ENCODE data around the gene SNRNP40.
"Not testable (repeated sequence)": the region's sequence is repeated elsewhere in the genome, so short reads cannot be mapped to it uniquely, and the experiment has no call there.

SNRNP40 gene

DNA sequence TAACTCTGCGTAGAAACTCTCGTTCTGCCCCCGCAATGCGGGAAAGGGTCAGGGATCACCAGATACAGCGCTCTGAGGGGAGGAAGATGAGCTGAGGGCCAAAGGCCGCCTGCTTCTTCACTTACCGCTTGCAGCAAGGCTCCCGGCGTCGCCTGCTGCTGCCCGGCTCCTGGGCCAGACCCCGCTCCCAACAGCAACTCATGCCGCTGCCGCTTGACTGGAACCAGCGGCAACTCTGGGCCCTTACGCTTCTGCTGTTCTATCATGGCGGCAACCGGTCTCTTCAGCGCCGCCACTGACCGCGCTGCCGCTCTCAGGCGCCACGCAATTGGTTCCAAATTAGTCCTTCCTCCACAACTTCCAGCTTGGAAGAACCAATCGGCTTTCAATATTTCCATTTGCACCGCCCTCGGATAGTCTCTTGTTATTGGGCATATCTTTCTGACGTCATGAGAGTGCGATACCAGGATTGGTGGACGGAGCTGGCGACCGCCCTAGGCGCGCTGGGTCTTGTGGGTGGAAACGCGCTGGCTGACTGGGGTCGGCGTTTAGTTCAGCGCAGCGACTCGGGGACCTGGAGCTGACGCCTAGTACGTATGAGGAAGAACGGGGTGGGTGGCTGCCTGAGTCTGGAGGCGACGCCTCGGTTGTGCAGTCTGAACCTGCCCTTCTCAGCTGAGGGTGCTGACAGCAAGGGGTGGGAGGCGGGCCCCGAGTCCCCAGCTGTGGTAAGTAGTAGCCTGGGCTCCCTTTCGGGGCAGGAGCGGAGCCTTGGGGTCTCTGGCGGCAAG, at the start of gene SNRNP40, which contains the start of gene ZCCHC17:
SNRNP40 (minus strand) TSS at position 303 of the 791 bp plus-strand sequence; CDS start at position 266, 37 bp downstream.
ZCCHC17 (plus strand) TSS at position 547 of the 791 bp plus-strand sequence. CDS start 13,067 bp downstream, outside the sequence.
- DNase-seq = peak; percentile 99

DNA sequence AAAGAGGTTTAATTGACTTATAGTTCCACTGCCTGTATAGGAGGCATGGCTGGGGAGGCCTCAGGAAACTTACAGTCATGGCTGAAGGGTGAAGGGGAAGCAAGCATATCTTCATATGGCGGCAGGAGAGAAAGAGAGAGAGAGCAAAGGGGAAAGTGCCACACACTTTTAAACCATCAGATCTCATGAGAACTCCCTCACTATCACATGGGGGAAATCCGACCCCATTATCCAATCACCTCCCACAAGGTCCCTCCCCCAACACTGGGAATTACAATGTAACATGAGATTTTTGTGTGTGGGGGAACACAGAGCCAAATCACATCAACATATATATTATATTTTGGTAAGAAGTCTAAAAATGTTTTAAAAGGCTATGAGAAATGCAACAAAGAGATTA, 49.0 kb upstream of the SNRNP40 start:
- DNase-seq = no peak

DNA sequence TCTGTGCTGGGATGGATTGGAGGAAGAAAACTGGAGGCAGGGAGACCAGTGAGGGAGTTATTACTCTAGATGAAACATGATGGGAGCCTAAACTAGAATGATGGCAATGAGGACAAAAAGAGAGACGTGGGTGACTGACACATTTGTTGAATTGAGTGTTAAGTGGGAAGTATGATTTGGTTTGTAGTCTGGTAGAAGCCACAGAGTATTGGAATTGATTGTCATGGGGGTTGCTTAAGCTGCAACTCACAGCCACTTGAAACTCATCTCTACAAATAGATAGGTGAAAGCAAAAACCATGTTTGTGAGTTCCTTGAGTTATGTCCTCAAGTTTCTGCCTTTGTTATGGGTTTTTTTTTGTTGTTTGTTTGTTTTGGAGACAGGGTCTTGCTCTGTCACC, 47.9 kb upstream of the SNRNP40 start:
- no peak for DNase-seq

DNA sequence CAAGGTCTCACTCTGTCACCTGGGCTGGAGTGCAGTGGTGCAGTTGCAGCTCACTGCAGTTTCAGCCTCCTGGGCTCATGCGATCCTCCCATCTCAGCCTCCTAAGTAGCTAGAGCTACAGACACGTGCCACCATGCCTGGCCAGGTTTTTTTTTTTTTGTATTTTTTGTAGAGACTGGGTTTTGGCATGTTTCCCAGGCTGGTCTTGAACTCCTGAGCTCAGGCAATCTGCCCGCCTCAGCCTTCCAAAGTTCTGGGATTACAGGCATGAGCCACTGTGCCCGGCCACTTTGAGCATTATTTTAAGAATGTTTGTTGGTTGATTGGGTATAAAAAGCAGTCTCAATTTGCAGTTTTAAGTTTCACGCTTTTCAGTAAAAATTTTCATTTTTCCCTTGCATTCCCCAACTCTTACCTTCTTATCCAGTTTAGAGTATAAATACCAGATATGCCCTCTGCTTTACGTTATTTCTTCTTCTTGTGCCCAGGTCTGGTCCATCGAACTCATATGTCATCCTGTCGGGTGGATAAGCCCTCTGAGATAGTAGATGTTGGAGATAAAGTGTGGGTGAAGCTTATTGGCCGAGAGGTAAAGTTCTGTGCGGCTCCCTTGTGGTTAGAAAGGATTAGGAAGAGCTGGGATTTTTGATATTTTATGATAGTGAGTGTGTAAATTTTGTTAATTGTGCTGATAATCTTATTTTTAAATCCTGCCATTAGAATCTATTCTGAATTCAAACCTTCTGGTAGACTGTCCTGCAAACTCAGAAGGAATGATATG, 40.3 kb upstream of the SNRNP40 start:
- no peak for DNase-seq

DNA sequence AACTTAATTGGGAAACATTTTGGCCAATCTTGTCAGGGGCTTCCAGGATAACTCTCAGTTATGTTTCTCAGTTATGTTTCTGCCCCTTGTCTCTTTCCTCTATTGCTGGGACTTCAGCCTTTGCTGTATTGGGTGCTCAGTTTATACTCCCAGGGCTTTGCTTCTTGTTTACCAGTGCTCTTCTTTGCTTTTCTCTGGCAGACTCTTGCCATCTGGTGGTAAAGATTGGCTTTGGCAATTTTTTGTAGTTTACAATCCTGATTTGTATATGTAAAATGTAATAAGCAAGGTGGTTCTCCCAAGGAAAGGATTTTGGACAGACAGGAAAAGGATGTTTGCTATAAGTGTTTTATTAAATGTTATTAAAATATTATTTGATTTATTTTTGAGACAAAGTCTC, 38.4 kb upstream of the SNRNP40 start:
- no peak for DNase-seq

DNA sequence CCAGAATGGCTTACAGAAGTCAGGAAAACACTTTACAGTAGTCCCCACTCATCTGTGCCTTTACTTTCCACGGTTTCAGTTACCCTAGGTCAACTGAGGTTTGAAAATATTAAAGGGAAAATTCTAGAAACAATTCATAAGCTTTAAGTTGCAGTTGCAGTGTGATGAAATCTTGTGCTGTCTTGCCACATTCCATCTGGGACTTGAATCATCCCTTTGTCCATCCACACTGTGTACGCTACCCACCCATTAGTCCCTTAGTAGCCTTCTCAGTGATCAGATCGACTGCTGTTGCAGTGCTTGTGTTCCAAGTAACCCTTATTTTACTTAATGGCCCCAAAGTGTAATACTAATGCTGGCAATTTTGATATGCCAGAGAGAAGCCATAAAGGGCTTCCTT, 30.8 kb upstream of the SNRNP40 start:
- DNase-seq = no peak

DNA sequence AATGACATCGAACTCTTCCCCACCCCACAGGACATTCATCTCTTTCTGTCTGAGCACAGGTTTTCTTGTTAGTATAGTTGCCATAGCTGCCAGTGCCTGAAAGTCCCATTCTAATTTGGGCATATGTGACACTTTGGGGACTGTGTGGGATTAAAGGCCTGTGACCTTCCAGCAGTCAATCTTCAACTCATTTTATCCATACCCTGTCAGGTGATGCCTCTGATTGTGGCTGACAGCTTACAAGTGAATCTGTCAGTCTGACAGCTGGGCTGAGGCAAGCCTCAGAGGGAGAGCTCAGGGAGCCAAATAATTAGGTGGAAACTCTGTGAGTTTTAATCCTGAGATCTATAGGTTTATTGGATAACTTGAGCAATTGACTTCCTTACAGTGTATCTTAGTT, 29.9 kb upstream of the SNRNP40 start:
- no peak for DNase-seq

DNA sequence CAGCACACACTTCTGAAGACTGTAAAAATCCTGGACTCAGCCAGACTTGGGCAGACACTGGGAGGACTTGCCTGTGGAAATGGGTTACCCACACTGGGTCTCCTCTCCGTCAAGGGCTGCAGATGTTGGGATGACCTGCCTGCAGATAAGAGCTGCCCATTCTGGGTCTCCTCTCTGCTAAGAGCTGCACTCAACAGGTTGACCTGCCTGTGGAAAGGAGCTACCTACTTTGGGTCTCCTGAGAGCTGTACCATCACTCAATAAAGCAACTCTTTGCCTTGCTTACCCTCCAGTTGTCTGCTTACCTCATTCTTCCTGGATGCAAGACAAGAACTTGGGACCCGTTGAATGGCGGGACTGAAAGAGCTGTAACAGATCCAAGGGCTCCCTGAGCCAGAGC, 28.4 kb upstream of the SNRNP40 start:
- DNase-seq = no peak

DNA sequence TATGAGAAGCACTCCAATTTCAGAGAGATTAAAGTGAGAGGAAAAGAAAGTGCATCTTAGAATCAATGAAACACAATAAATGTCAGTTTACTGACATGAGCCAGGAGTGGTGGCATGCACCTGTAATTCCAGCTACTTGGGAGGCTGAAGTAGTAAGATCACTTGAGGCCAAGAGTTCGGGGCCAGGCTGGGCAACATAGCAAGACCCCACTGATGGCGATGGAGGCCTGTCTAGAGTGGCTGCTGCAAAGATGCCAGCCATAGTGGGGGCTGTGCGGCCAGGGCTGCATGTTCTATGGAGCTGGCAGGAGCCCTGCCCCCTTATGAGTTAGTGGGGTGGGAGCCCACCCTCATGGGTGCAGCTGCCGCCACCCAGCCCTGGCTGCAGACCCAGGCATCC, 27.5 kb upstream of the SNRNP40 start:
- no peak for DNase-seq

DNA sequence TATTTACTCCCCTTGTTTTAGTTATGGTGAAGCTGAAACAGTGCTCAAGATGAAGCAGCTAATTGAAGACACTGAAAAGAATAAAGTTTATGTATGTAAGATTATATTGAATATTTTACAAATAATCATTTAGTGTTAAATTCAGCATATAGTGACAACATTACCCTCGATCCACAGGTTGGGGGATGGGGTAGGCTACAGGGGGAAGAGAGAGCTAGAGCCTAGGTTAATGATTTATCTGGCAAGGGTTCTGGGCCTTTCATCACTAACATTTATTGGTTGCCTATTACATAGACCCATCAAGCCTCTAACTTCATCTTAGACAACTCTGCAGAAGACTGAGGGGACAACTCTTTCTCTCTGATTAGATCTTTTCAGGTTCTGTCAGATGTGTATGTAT, 21.6 kb upstream of the SNRNP40 start:
- DNase-seq = no peak

DNA sequence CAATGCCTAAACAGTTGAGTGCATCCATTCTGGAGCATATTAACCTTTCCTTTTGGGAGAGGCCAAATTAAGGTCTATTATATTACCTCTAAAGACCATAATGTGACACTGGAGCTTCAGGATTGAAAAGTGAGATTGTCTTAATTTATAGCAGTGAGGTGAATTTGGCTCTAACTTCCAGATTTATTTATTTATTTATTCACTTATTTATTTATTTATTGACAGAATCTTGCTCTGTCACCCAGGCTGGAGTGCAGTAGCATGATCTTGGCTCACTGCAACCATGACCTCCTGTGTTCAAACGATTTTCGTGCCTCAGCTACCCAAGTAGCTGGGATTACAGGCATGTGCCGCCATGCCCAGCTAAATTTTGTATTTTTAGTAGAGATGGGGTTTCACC, 19.3 kb upstream of the SNRNP40 start:
- no peak for DNase-seq

DNA sequence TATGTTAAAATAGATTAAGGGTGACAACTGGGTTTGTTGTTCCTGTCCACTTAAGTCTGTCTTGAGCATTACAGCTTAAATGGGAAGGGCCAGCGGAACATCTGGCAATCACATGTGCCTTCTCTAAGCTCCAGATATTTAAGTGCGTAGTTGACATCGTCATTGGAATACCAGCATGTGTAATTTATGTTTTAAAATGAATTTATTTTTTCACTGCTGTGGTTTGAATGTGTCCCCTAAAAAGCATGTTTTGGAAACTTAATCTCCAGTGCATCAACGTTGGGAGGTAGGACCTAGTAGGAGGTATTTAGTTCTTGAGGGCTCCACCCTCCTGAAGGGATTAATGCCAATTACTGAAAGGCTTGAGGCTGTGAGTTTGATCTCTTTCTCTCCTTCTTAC, 13.6 kb upstream of the SNRNP40 start:
- no peak for DNase-seq

DNA sequence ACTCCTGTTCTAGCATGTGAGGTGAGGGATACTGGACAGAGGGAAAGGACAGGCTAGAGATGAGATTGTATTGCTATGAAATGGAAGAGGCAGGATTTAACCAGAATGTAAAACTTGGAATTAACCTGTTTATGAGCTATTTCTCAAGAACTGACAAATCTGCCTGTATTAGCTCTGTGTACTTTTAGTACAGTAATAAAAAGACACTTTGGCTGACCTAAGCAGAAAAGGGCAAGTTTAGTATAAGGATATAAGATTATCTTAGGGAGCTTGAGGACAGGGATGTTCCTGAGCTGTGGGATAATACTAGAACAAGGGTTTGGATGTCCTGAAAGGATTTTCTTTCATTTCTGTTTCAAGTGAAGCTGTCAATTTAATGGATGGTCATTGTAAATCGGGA, 11.4 kb upstream of the SNRNP40 start:
- DNase-seq = no peak

DNA sequence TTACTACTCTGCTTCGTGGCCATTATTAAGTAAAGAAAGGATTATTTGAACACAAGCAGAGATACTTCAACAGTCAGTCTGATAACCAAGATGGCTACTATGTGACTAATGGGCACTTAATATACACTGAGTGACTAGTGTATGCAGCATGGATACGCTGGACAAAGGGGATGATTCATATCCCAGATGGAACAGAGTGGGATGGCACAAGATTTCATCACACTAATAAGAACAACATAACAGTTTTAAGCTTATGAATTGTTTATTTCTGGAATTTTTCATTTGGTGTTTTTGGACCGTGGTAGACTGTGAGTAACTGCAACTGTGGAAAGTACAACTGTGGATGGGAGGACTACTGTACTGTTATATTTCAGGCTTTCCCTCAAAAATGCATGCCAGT, 9.7 kb upstream of the SNRNP40 start:
- DNase-seq = no peak

DNA sequence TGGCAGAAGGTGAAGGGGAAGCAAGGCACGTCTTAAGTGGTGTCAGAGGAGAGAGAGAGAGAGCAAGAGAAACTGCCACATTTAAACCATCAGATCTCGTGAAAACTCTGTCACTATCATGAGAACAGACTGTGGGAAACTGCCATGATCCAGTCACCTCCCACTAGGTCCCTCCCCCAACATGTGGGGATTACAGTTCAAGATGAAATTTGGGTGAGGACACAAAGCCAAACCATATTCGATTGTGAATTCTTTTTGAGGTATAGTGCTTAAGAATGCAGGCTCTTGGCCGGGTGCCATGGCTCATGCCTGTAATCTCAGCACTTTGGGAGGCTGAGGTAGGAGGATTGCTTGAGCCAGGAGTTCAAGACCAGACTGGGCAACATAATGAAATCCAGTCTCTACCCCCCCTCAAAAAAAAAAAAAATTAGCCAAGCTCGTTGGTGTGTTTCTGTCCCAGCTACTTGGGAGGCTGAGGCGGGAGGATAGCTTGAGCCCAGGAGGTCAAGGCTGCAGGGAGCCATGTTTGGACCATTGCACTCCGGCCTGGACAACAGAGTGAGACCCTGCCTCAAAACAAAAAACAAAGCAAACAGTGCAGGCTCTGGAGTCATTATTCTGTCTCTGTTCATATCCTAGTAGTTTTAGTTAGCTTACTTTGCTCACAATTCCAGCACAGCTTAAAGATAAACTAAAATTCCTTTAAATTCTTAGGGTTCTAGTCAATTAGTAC, 6.3 kb upstream of the SNRNP40 start:
- DNase-seq = no peak

DNA sequence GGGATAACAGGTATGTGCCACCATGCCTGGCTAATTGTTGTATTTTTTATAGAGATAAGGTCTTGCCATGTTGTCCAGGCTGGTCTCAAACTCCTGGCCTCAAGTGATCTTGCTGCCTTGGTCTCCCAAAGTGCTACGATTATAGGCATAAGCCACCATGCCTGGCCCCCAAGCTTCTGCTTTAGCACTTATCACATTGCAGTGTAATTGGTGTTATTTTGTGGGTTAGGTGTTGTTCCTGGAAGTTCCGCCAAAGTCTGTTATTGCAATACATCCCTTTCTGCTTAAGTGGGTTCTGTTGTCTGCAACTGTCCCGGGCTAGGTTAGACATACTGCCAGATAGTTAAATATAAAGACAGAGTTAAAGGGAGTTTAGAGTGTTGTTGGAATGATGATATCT, 3.6 kb upstream of the SNRNP40 start:
- DNase-seq = no peak

DNA sequence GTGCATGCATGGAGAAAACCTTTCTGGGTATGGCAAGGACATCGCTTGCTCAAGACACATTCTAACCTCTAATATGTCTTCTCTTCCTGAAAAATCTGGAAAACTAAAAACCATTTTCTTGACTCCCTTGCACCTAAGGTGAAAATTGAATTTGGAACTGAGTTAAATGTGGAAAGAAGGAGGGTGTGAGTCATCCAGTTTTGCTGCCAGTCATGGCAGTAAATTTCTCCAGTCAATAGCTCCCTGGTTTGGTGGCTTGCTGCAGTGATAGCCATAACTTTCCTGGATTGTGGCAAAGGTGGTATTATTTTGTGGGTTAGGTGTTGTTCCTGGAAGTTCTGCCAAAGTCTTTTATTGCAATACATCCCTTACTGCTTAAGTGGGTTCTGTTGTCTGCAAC, 2.8 kb upstream of the SNRNP40 start:
- DNase-seq = peak; percentile 10

DNA sequence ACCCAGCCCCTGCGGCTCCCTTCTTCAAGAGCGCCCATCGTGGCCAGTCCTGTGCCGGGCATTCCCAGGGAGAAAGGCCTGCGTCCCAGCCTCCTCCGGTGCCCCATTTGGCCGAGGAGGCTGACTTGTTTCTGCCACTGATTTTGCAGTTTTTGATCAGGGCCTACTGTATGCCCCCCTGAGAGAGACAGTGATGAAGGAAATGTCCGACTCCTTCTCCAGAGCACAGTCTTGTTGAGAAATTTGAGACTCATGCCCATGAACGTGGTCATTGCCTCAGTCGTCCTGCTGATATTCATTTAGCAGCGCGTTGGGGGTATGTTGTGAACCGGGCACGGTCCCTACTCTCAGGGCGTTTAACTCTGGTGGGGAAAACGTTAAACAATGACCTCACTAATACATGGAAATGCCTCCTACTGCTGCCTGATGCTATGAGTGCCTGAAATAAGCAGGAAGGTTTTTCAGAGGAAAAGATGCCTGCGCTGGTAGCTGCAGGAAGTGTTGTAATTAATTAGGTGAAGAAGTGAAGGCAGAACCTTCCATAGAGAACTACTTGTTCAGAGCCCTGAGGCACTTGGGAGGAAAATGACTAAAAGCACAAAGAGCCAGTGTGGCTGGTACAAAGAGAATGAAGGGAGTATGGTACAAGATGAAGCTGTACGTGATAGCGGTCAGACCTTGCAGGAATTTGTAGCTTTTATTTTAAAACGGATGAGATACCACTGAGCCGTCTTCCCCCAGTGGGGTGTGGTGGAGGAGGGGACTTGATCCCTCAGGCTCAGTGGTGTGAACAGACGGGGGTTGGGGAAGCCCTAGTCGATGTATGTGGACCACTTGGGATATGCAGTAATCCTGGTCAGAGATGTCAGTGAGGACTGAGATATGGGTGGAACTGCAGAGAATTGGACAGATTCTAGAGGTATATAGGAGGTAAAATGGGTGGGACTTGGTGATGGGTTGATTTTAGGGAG, 974 bp upstream of the SNRNP40 start:
- peak; percentile 4 for DNase-seq

DNA sequence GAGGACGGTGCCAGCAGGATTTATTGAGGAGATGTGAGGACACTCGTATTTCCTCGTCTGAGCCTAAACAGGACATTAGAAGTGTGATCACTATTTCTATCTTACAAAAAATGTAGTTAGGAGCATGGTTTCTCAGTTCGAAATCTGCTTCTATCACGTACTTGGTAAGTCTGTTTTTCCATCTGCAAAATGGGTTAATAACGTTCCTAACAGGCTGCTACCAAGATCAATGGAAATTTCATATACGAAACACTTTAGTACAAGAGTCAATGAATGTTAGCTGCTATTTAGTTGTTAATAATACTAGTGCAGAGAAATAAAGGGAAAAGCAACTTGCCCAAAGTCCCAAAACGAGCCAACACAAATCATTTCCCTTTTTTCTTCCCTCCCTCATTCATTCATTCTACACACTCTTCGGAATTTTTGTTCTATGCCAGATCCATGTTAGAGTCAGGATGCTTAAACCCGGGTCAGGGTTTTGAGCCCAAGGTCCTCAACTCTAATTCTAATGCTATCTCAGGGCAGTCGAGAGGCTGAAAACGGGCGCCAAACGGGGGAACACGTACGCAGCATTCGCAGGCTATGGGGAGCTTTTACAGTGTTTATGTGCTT, 608 bp downstream of the SNRNP40 start:
- DNase-seq = no peak

DNA sequence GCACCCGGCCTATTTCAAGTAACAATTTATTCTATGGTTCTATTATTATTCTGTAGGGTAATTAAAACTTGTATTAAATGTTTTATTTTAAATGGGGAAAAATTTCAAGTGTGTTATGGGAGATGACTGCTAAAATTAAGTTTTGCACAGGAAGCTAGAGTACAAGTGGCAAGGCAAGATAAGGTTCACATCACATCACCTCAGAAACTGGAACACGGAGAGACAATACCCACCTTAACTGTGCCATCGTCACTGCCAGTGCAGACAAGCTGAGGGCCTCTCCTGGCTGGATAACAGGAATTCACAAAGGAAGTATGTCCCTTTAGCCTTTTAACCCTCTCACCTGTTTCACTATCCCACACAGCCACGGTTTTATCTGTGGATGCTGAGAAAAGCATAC, 7.6 kb downstream of the SNRNP40 start:
- no peak for DNase-seq

DNA sequence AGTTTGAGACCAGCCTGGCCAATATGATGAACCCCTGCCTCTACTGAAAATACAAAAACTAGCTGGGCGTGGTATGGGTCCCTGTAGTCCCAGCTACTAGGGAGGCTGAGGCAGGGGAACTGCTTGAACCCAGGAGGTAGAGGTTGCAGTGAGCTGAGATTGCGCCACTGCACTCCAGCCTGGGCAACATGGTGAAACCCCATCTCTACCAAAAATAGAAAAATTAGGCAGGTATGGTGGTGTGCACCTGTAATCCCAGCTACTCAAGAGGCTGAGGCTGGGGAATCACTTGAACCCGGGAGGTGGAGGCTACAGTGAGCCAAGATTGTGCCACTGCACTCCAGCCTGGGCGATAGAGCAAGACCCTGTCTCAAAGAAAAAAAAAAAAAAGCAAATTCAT, 8.8 kb downstream of the SNRNP40 start:
- DNase-seq = not testable (repeated sequence)

DNA sequence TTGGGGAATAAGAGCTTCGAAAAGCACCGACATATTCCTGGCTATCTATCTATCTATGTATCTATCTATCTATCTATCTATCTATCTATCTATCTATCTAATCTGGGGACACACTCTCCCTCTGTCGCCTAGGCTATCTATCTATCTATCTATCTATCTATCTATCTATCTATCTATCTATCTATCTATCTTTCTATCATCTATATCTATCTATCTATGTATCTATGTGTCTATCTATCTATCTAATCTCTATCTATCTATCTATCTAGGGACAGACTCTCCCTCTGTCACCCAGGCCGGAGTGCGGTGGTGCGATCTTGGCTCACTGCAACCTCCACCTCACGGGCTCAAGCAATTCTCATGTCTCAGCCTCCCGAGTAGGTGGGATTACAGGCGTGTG, 14.2 kb downstream of the SNRNP40 start:
- DNase-seq = not testable (repeated sequence)
